Fibroblast of pulmonary artery (primary cell): Measurements from ENCODE around the gene LYPD6.

ENCODE experiments used
- DNase-seq: peaks from one replicate; pipeline ENCODE4 v3.0.0-alpha.2; 2010; ENCODE audit warnings: low read depth
- H3K4me3 ChIP-seq: replicated peaks from 2 replicates; pipeline ENCODE4 v1.5.1; 2011; ENCODE audit warnings: low read depth, mild to moderate bottlenecking, control low read depth, low read length, moderate library complexity
- TF ChIP-seq, protein P1 (sequence below): IDR thresholded peaks from 2 replicates; pipeline ENCODE4 v1.5.1; 2011; ENCODE audit warnings: mild to moderate bottlenecking, control low read depth, low read length, inconsistent platforms; ENCODE audit errors: missing control alignments

LYPD6 gene

DNA sequence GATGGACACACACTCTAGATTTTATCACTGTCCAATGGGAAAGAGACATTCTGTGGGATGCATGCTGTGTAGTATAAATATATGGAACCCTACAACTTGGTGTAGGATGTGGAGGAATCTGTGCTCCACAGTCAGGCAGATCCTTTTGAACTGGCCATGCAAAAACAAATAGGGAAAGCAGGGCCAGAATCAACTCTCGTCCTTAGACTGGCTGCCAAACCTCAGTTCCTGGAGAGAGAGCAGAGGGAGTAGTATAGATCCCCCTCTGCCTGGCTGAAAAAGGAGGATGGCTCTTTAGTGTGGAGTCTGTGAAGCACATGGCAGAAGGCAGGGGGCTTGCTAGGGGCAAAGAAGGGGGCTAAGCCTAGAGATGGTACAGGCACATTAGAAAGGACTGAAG, 84.7 kb downstream of the LYPD6 start:
- no peak for DNase-seq
- no peak overlapping the region for H3K4me3 ChIP-seq
- TF ChIP-seq, protein P1, sequence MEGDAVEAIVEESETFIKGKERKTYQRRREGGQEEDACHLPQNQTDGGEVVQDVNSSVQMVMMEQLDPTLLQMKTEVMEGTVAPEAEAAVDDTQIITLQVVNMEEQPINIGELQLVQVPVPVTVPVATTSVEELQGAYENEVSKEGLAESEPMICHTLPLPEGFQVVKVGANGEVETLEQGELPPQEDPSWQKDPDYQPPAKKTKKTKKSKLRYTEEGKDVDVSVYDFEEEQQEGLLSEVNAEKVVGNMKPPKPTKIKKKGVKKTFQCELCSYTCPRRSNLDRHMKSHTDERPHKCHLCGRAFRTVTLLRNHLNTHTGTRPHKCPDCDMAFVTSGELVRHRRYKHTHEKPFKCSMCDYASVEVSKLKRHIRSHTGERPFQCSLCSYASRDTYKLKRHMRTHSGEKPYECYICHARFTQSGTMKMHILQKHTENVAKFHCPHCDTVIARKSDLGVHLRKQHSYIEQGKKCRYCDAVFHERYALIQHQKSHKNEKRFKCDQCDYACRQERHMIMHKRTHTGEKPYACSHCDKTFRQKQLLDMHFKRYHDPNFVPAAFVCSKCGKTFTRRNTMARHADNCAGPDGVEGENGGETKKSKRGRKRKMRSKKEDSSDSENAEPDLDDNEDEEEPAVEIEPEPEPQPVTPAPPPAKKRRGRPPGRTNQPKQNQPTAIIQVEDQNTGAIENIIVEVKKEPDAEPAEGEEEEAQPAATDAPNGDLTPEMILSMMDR: no peak

DNA sequence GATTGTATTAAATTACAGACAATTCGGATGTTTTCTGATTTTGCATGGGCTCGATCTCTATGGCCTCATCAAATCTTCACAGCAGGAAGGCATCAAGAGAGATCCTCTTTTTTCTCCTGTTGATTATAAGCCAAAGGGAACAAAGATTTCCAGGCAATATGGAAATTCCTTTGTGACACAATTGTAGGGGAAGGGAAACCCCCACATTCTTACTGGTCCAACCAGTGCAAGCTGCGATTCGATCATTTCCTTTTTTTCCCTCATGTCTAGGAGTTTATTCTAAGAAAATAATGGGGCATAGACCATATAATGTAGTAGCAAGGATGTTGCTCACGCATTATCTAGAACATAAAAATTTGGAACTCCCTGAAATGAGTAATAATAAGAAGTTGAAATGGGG, 87.7 kb downstream of the LYPD6 start:
- no peak for DNase-seq
- TF ChIP-seq, protein P1: no peak
- no peak overlapping the region for H3K4me3 ChIP-seq

DNA sequence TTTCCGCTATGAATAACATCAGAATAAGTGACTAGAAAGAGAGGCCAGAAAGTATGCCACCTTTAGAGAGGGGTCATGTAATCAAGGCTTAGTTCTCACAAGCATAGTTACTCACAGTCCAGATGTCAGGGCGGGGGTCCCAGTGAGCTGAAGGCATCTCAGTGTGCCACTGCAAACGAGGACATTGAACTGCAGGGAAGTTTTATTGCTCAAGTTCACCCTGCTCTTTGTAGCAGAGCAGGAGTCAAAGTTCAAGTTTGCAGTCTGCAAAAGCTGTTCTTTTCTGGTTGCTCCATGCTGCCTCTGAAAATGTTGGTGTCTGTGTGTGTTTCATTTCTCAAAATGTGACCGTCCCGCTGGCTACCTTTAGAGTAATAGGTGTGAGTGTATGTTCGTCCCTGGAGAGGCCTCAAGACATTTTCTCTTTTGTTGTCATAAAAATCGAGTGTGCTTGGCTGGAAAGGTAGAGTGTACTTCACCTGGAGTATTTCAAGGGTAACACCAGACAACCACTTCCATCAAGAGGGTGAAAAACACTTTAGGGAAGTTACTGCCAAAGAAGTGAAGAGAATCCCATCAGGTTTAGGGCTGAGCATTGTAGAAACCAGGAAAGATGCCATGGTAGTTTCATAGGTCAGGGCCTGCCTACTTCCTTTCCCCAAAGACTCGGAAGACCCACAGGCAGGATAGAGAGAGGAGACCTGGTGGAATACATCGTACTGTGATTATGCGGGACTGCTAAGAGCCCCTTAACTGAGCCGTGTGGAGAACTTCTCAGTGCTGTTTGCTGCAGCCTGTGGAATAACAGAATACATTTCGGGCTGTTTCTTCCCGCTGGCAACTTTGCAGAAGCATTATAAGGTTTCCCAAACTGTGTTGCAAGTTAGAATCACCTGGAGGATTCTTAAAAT, 89.9 kb downstream of the LYPD6 start:
- DNase-seq: no peak
- H3K4me3 ChIP-seq: no peak overlapping the region
- TF ChIP-seq, protein P1: no peak

DNA sequence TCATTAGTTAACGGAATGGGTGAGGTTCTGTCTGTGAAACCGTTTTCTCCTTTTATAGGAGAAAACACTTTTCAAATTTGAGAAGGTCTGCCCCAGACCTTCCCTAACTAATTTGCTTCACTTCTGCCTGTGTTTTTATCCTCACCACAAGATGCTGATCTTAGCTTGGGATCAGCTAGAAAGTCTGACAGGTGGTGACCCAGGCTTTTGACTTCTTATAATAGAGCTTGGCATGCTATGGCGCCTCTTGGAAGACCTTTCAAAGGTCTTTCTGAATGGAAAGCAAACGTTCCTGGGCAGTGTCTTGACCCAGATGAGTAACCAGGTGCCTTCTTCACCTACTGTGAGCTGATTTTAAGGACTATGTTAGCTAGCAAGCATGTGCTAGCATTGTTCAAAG, 91.4 kb downstream of the LYPD6 start:
- no peak overlapping the region for H3K4me3 ChIP-seq
- TF ChIP-seq, protein P1: no peak
- DNase-seq: no peak

DNA sequence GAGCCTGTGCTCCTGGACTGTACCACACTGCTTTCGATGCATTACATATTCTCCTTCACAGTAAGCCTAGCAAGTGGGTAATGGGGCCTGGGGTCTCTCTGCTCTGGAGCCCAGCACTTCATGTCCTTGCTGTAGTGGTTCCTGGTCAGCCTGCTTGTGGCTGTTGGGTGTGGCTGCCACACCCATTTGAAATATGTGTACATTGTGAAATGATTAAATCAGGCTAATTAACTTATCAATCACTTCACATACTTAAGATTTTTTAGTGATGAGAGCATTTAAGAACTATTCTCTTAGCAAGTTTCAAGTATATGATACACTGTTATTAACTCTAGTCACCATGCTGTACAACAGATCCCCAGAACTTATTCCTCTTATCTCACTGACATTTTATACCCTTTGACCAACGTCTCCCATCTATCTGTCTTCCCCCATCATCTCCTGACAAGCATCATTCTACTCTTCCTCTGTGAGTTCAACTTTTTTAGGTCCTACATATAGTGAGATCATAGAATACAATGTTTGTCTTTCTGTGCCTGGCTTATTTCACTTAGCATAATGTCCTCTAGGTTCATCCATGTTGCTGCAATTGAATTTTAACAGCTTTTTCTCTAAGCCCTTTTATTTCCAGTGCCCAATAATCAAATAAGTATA, 92.1 kb downstream of the LYPD6 start:
- DNase-seq: peak; percentile 20
- TF ChIP-seq, protein P1: no peak
- no peak overlapping the region for H3K4me3 ChIP-seq

DNA sequence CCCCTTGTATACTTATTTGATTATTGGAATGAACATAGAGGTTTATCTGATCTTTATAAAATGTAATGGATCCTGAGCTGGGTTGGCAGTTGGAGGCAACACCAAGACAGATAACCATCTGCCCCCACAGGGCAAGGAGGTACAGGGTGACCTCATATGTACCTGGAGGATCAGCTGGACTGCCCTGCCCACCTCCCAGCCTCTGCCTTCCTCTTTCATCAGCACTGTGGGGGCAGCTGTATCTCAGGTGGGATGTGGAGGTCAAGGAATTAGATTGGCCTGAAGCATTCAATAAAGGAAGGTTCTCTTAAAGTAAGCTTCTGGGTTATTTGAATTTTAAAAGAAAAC, 92.6 kb downstream of the LYPD6 start:
- no peak overlapping the region for H3K4me3 ChIP-seq
- DNase-seq: no peak
- TF ChIP-seq, protein P1: no peak

DNA sequence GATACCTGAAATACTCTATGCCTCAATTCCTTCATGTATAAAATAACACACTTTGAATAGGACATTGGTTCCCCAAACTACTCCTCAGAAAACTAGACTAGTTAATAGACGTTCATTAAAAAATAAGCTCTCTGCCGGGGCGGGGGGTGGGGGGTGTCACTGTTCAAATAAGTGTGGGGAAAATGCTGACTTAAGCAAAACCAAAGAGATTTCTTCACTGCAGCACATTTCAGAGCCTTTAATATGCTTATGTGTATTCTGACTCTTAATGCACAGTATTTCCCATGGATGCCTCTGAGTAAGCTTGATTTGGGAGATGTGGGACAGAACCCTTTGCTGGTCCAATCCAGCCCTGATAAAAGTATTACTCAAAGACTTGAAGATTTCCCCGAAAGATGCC, 93.2 kb downstream of the LYPD6 start:
- H3K4me3 ChIP-seq: no peak overlapping the region
- TF ChIP-seq, protein P1: no peak
- no peak for DNase-seq
